ENCODE data around the gene LBR.
A peak's percentile ranks its signal among the peaks of the same experiment; 100 is the strongest.
"Not testable (repeated sequence)": the region's sequence is repeated elsewhere in the genome, so short reads cannot be mapped to it uniquely, and the experiment has no call there.

LBR gene

GRCh38 chr1:225388372-225388771 lies 39.5 kb downstream of the LBR start:
- peaks cover 6% of the 10 kb centered on the region for H3K4me1 Mint-ChIP-seq
- DNase-seq = no peak
- no peak overlapping the region for H3K27ac Mint-ChIP-seq
- H3K36me3 Mint-ChIP-seq (ENCODE audit: low read depth) = peaks cover 18% of the 10 kb centered on the region
- H3K9me3 Mint-ChIP-seq = peaks cover 6% of the 10 kb centered on the region
- TF ChIP-seq CTCF (IDR thresholded peaks at IDR 0.05) = no peak
- H3K27me3 Mint-ChIP-seq (ENCODE audit: low read depth, poor library complexity) = peaks cover 4% of the 10 kb centered on the region
- no peak overlapping the region for H3K4me3 Mint-ChIP-seq

- H3K27ac Mint-ChIP-seq; DNase-seq; H3K4me1 Mint-ChIP-seq; H3K9me3 Mint-ChIP-seq; H3K27me3 Mint-ChIP-seq (ENCODE audit: low read depth, poor library complexity); H3K4me3 Mint-ChIP-seq: not testable (repeated sequence)
- H3K36me3 Mint-ChIP-seq (ENCODE audit: low read depth) = peaks cover 14% of the 10 kb centered on the region
Observed at GRCh38 chr1:225386860-225387259, 41.0 kb downstream of the LBR start.

GRCh38 chr1:225380691-225381090 lies 47.1 kb downstream of the LBR start:
- Mint-ChIP-seq H3K27ac (no peak overlapping the region), H3K4me1 (peaks cover 13% of the 10 kb centered on the region), H3K9me3 (peaks cover 6% of the 10 kb centered on the region), H3K4me3 (no peak overlapping the region), H3K36me3 (ENCODE audit: low read depth) (peaks cover 17% of the 10 kb centered on the region), H3K27me3 (ENCODE audit: low read depth, poor library complexity) (no peaks in the 10 kb centered on the region)
- DNase-seq = no peak
- no peak for TF ChIP-seq CTCF (IDR thresholded peaks at IDR 0.05)

- DNase-seq = peak; percentile 33
- Mint-ChIP-seq H3K36me3 (ENCODE audit: low read depth) (peaks cover 8% of the 10 kb centered on the region), H3K27me3 (ENCODE audit: low read depth, poor library complexity) (no peaks in the 10 kb centered on the region), H3K4me3 (peak overlapping the region; percentile 53), H3K4me1 (peaks cover 13% of the 10 kb centered on the region), H3K9me3 (no peaks in the 10 kb centered on the region), H3K27ac (no peak overlapping the region)
- TF ChIP-seq CTCF (IDR thresholded peaks at IDR 0.05) = no peak
Observed at GRCh38 chr1:225378880-225379279, 49.0 kb downstream of the LBR start.

GRCh38 chr1:225374996-225375395 lies 52.8 kb downstream of the LBR start:
- TF ChIP-seq CTCF (IDR thresholded peaks at IDR 0.05) = no peak
- H3K27me3 Mint-ChIP-seq (ENCODE audit: low read depth, poor library complexity) = peaks cover 4% of the 10 kb centered on the region
- no peak overlapping the region for H3K4me3 Mint-ChIP-seq
- peaks cover 15% of the 10 kb centered on the region for H3K4me1 Mint-ChIP-seq
- H3K9me3 Mint-ChIP-seq = no peaks in the 10 kb centered on the region
- H3K36me3 Mint-ChIP-seq (ENCODE audit: low read depth) = no peaks in the 10 kb centered on the region
- H3K27ac Mint-ChIP-seq = no peak overlapping the region
- DNase-seq = no peak

GRCh38 chr1:225373155-225373554 lies 54.7 kb downstream of the LBR start:
- DNase-seq = no peak
- no peak for TF ChIP-seq CTCF (IDR thresholded peaks at IDR 0.05)
- no peaks in the 10 kb centered on the region for H3K9me3 Mint-ChIP-seq
- H3K4me3 Mint-ChIP-seq = peak overlapping the region; percentile 19
- H3K27ac Mint-ChIP-seq = no peak overlapping the region
- no peaks in the 10 kb centered on the region for H3K36me3 Mint-ChIP-seq (ENCODE audit: low read depth)
- H3K4me1 Mint-ChIP-seq = peaks cover 14% of the 10 kb centered on the region
- H3K27me3 Mint-ChIP-seq (ENCODE audit: low read depth, poor library complexity) = peaks cover 4% of the 10 kb centered on the region
